DOHH2 (cell line): ENCODE measurements around the gene HYI.

Experiments
- H3F3A ChIP-seq: fragments of 200-600 bp; sonication (generic), shearing (Covaris generic); 2 replicates; pipeline ENCODE4 v1.6.0; 2016; ENCODE audit warnings: antibody characterized with exemption, mild to moderate bottlenecking; ENCODE audit not compliant: control insufficient read depth, insufficient read depth
- H3K27ac ChIP-seq: fragments of 200-600 bp; sonication (generic); 2 replicates; pipeline ENCODE4 v1.5.1; 2014; ENCODE audit warnings: low read depth, mild to moderate bottlenecking, low read length, moderate library complexity
- H3K27me3 ChIP-seq: fragments of 200-600 bp; sonication (generic); 2 replicates; pipeline ENCODE4 v1.6.1; 2014; ENCODE audit warnings: mild to moderate bottlenecking, low read length, mixed read lengths; ENCODE audit not compliant: control insufficient read depth
- H3K36me3 ChIP-seq: fragments of 200-600 bp; sonication (generic); 2 replicates; pipeline ENCODE4 v1.6.1; 2014; ENCODE audit warnings: mild to moderate bottlenecking, low read length, moderate library complexity, mixed read lengths; ENCODE audit not compliant: control insufficient read depth
- H3K4me1 ChIP-seq: fragments of 200-600 bp; sonication (generic); 2 replicates; pipeline ENCODE4 v1.6.1; 2014; ENCODE audit warnings: mild to moderate bottlenecking, low read length, mixed read lengths; ENCODE audit not compliant: control insufficient read depth
- H3K4me2 ChIP-seq: fragments of 200-600 bp; sonication (generic); 2 replicates; pipeline ENCODE4 v1.6.0; 2014; ENCODE audit warnings: mild to moderate bottlenecking, low read length, moderate library complexity
- H3K4me3 ChIP-seq: fragments of 200-600 bp; sonication (generic); 2 replicates; pipeline ENCODE4 v1.5.1; 2014; ENCODE audit warnings: mild to moderate bottlenecking, low read length, mixed read lengths
- H3K79me2 ChIP-seq: fragments of 200-600 bp; sonication (generic); 2 replicates; pipeline ENCODE4 v1.6.1; 2014; ENCODE audit warnings: mild to moderate bottlenecking, low read length, mixed read lengths; ENCODE audit not compliant: control insufficient read depth
- H3K9me2 ChIP-seq: fragments of 200-600 bp; sonication (generic); replicated peaks from 2 replicates; pipeline ENCODE4 v1.6.1; 2014; ENCODE audit warnings: mild to moderate bottlenecking, low read length, mixed read lengths; ENCODE audit not compliant: control insufficient read depth
- H3K9me3 ChIP-seq: fragments of 200-600 bp; sonication (generic); 2 replicates; pipeline ENCODE4 v1.6.1; 2014; ENCODE audit warnings: antibody characterized with exemption, low read length, mixed read lengths; ENCODE audit not compliant: control insufficient read depth, insufficient read depth
- H4K20me1 ChIP-seq: fragments of 200-600 bp; sonication (generic); 2 replicates; pipeline ENCODE4 v1.6.0; 2014; ENCODE audit warnings: low read depth, mild to moderate bottlenecking, antibody characterized with exemption, low read length, moderate library complexity; ENCODE audit not compliant: control insufficient read depth, insufficient read depth
- CTCF ChIP-seq: fragments of 200-600 bp; sonication (generic); IDR thresholded peaks from one replicate; pipeline ENCODE4 v1.5.1; 2014; ENCODE audit warnings: antibody characterized with exemption, mild to moderate bottlenecking, low read depth, low read length; ENCODE audit not compliant: poor library complexity, severe bottlenecking
- EZH2phosphoT487 ChIP-seq: fragments of 200-600 bp; sonication (generic); IDR thresholded peaks from 2 replicates; pipeline ENCODE4 v1.6.1; 2017; ENCODE audit warnings: borderline replicate concordance, mild to moderate bottlenecking, antibody characterized with exemption, low read length, moderate library complexity, mixed read lengths

The HYI gene

GRCh38 chr1:43447891-43448708, 5.6 kb downstream of the HYI start:
- Histone ChIP-seq H4K20me1 (no peaks in the 10 kb centered on the region), H3K4me3 (no peak overlapping the region), H3K9me2 (no peaks in the 10 kb centered on the region), H3K79me2 (no peaks in the 10 kb centered on the region), H3K27ac (no peak overlapping the region), H3K4me1 (no peaks in the 10 kb centered on the region), H3F3A (no peaks in the 10 kb centered on the region), H3K27me3 (no peaks in the 10 kb centered on the region), H3K36me3 (peaks cover 44% of the 10 kb centered on the region), H3K4me2 (no peak overlapping the region), H3K9me3 (no peaks in the 10 kb centered on the region)
- TF ChIP-seq EZH2phosphoT487 (no peak), CTCF (no peak)

GRCh38 chr1:43446881-43447835, 6.6 kb downstream of the HYI start:
- Histone ChIP-seq H3K9me3 (no peaks in the 10 kb centered on the region), H3K36me3 (peaks cover 44% of the 10 kb centered on the region), H3K9me2 (no peaks in the 10 kb centered on the region), H3K27ac (no peak overlapping the region), H3K27me3 (no peaks in the 10 kb centered on the region), H3K4me2 (no peak overlapping the region), H3K79me2 (no peaks in the 10 kb centered on the region), H3K4me3 (no peak overlapping the region), H3F3A (no peaks in the 10 kb centered on the region), H3K4me1 (no peaks in the 10 kb centered on the region), H4K20me1 (no peaks in the 10 kb centered on the region)
- no peak for TF ChIP-seq CTCF
- TF ChIP-seq EZH2phosphoT487, result no peak

GRCh38 chr1:43446388-43446740, 7.4 kb downstream of the HYI start:
- Histone ChIP-seq H3F3A (no peaks in the 10 kb centered on the region), H4K20me1 (no peaks in the 10 kb centered on the region), H3K36me3 (peaks cover 44% of the 10 kb centered on the region), H3K4me2 (no peak overlapping the region), H3K4me1 (no peaks in the 10 kb centered on the region), H3K9me2 (no peaks in the 10 kb centered on the region), H3K4me3 (no peak overlapping the region), H3K27me3 (no peaks in the 10 kb centered on the region), H3K9me3 (no peaks in the 10 kb centered on the region), H3K27ac (no peak overlapping the region), H3K79me2 (no peaks in the 10 kb centered on the region)
- no peak for TF ChIP-seq CTCF
- TF ChIP-seq EZH2phosphoT487, result no peak
